Activated gamma-delta T cell (primary cell): Measurements from ENCODE around the gene IL4R.
"Not testable (repeated sequence)": the region's sequence is repeated elsewhere in the genome, so short reads cannot be mapped to it uniquely, and the experiment has no call there.

Source experiments
- DNase-seq: peaks from one replicate; lab custom pipeline; 2025; lab: John Stamatoyannopoulos, UW

The IL4R gene

DNA sequence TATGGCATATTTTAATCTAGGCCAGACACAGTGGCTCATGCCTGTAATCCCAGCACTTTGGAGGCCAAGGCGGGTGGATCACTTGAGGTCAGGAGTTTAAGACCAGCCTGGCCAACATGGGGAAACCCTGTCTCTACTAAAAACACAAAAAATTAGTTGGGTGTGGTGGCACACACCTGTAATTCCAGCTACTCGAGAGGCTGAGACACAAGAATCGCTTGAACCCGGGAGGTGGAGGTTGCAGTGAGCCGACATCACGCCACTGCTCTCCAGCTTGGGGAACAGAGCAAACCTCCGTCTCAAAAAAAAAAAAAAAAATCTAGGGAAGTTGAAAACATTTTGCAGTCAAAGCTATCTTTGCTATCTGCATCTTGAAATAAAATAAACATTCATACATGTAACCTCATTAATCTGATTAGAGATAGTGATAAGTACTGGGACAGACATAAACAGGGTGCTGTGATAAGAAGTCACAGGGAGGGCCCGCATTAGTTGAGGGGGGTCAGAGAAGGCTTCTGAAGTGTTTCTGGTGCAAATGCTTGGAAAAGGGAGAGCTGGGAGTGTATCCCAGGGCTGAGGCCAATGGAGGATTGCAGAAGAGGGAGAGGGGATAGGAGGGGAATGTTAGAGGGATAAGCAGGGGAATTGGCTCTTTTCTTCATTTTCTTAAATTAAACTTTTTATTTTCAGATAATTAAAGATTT, 15.8 kb downstream of the IL4R start:
- DNase-seq, result not testable (repeated sequence)

DNA sequence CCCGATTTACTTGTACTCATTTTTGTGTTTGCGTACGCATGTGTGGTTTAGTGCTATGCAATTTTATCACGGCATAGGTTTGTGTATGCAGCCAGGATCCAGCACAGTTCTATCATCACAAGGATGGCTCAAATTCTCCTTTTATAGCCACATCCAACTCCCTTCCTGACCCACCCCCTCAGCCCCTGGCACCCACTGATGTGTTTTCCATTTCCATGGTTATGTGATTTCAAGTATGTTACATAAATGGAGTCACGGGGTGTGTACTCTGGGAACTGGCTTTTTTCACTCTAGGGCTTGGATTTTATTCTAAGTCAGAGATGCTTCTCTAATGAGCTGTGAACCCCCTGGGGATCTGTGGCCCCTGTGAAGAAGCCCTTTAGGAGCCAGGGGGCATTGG, 16.8 kb downstream of the IL4R start:
- no peak for DNase-seq

DNA sequence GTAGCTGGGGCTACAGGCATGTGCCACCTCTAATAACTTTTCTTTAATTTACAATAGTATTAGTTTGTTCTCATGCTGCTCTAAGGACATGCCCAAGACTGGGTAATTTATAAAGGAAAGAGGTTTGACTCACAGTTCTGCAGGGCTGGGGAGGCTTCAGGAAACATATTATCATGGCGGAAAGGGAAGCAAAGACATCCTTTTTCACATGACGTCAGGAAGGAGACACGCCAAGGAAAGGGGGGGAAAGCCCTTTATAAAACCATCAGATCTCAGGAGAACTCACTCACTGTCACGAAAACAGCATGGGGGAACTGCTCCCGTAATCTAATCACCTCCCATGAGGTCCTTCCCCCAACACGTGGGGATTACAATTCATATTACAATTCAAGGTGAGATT, 18.3 kb downstream of the IL4R start:
- DNase-seq, result no peak

DNA sequence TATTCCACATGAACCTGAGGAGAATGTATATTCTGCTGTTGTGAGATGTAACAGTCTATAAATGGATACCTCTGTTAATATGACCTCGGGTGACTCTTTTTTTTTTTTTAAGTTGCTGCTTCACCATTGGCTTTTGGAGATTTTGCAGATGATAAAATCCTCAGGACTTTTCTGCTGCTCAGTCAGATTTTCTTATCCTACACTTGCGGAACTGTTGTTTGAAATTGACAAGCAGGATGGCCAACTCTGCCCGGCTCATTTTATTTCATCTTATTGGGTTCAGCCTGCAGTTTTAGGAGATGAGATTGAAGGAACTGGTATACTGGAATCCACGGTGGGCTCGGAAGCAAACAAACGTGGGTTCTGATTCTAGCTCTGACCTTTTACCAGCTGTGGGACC, 19.3 kb downstream of the IL4R start:
- no peak for DNase-seq

DNA sequence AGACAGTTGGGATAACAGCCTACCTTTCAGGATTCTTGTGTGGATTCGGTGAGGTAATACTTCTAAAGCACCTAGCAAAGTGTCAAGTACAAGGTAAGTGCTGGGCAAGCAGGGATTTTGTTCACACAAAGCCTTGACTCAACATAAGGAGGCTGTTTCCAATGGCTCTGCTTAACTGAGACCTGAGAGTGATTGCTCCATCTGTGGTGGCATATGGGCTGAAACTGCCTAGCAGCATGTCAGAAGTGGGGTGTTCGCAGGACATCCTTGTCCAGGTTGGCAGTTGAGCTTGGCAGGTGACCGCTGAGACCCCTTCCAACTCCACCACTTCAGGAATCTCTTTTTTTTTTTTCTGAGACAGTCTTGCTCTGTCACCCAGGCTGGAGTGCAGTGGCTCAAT, 19.8 kb downstream of the IL4R start:
- no peak for DNase-seq

DNA sequence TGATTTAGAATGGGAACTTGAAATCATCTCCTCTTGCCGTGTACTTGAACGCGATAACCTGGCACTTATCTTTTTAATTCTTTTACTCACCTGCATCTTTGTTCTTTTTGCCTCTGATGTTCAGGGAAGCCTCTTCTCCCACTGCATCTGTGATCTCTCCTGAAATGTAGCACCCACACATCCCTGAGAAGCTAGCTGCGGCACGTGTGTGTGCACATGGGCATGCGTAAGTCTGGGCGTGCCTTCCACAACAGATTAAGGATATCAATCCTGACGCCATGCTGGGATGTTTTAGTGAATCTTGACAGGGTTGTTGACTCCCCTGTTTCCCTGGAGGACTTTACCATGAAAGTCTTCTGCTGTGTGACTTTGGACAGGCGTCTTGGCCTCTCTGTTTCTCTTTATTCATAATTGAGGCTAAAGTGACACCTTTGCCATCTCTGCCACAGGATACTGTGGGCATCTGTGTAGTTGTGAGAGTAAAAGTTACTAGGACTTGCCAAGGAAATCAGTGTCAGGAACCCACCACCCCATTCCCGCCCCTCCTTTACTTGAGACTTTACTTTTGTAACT, 20.5 kb downstream of the IL4R start:
- DNase-seq, result no peak

DNA sequence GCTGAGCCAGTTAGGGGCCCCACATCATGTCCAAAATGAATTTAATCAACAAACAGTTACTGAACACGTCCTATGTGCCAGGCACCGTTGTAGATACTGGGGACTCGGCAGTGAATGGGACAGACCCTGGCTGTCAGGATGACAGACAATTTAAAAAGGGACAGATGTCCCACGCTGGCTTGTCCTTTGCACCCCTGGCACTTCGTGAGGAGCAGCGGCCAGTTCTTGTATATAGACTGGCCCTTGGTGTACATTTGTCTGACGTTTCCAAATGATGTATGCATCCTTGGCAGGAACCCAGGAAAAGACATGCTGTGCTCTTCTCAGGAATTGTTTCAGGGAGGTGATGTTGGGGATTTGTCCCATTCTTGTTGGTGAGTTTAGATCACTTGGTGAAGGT, 21.1 kb downstream of the IL4R start:
- no peak for DNase-seq

DNA sequence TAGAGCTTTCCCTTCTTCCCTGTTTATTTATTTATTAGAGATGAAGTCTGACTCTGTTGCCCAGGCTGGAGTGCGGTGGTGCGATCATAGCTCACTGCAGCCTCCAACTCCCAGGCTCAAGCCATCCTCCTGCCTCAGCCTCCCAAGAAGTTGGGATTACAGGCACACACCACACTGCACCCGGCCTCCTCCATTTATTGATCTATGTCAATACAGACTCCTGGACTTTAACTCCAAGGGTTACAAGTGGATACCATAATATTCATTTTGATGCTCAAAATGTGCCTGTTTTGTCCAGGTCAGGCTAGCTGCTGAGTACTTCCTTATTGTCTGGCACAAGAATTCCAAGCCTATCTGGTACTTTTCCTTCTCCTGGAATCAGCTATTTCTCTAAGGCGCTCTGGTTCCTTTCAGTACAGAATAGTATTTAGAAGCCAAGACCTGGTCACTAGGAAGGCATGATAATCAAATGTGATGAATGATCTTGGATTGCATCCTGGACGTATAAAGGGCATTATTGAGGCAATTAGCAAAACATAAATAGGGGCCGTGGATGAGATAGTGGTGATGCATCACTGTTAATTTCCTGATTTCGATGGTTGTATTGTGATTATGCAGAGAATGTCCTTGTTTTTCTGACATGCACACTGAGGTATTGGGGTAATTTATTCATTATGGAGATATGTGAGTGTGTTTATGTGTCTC, 21.7 kb downstream of the IL4R start:
- DNase-seq, result no peak

DNA sequence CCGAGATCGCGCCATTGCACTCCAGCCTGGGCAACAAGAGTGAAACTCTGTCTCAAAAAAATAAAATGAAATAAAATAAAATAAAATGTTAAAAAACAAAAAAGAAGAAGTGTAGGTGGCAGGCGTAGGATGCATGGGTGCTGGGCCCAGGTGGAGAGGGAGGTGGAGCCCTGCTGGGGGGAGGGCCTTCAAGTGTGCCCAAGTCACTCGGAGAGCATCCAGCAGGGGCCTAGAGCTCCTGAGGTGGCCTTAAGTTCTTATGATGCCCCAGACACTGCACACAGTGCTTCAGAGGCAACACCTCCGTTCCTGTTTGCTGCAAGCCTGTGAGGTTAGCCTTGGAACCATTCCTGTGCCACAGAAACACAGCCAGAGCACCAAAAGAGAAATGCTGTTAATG, 23.2 kb downstream of the IL4R start:
- DNase-seq, result no peak

DNA sequence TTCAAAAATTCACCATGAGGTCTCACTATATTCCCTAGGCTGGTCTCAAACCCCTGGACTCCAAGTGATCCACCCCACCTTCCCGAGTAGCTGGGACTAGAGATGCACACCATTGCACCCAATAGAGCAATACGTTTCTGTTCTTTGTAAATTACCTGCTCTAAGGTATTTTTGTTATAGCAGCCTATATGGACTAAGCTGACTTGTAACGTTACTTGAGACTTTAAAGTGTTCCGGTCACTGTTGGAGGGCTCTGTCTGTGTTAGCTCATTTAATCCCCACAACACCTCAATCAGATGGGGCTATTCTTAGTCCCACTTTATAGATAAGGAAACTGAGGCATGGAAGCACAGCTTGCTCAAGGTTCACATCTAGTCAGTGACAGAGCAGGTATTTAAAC, 25.4 kb downstream of the IL4R start:
- DNase-seq, result no peak

DNA sequence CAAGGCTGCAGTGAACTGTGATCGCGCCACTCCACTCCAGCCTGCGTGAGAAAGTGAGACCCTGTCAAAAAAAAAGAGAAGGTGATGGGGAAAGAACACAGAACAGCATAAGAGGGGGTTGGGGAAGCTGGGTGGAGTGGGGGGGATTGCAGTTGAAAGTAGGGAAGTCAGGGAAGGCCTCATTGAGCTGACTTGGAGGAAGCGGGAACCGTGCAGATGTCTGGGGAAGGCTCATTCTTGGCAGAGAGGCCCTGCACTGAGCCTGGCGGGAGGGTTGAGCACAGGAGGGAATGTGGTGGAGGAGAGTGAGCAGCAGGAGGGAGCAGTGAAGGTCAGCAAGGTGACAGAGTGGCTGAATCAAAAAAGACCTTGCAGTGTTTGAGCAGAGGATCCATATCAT, 26.9 kb downstream of the IL4R start:
- no peak for DNase-seq

DNA sequence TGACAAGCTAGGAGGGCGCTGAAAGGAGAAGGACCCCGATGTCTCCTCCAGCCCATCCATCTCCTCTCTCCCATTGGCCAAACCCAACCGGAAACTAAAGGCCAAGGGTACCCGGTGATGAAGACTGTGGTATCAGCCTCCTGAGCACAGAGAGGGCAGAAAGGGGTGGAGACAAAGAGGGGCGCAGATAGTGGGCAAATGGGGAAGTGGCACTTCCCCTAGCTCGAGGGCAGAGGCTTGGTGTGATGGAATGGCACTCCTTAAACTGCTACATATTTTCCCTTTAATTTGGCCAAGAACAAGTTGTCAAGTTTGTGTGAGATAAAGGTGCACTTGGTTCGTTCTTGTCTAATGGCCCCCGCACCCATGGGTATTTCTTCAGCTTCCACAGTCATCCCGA, 27.8 kb downstream of the IL4R start:
- DNase-seq, result no peak

DNA sequence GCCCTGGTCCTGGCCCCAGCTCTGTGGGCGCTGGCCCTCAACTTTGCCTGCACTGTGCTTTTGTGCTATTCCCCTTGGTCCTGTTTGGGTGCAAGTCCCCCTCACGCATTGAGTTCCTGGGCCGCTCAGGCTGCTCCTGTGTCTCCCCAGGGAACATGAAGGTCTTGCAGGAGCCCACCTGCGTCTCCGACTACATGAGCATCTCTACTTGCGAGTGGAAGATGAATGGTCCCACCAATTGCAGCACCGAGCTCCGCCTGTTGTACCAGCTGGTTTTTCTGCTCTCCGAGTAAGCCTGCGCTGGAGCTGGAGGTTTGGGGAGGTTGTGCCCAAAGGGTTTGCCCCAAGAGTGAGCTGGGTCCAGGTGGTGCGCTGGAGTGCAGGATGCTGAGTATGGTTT, 28.2 kb downstream of the IL4R start:
- DNase-seq, result no peak

DNA sequence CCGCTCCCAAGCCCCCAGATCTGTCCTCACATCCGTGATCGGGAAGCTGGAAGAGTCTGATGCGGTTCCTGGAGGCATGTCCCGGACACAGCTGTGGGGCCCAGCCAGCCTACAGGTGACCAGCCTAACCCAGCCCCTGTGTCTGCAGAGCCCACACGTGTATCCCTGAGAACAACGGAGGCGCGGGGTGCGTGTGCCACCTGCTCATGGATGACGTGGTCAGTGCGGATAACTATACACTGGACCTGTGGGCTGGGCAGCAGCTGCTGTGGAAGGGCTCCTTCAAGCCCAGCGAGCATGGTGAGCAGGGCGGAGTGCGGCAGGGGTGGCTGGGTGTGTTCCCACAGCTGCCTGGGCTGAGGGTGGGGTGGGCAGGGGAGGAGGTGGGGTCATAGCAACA, 30.9 kb downstream of the IL4R start:
- DNase-seq, result no peak

DNA sequence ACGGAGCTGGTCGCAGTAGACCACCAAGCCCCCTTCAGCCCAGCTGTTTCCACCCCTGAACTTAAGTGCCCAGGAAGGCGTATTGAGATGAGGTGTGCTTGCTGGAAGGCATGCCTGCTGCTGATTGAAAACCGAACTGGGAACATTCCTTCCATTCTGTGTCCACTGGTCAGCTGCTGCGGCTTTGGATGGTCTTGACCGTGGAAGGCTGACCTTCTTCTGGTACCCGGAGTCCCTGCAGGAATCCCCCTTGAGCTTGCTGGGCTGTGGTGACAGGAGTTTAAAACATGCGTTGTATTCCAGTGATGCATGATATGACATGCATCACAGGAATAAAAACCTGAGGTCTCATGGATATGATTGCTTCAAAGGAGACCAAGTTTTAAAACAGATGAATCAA, 31.4 kb downstream of the IL4R start:
- no peak for DNase-seq

DNA sequence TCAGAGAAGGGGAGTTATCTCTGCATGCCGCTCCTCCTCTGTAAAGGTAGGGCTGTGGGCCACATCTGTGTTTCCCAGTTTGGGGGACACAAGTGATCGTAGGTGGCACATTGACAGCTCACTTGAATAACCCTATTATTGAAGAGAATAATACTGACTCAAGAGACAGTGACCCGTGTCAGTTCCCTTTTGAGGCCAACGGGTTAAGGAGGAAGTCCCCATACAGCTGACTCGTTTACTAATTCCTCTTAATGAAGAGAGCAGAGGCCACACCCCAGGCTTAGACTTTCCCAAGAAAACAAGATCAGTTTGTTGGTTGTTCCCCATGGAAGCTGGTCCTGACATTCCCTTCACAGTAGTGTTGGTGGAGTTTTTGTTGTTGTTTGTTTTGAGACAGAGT, 33.0 kb downstream of the IL4R start:
- DNase-seq, result no peak

DNA sequence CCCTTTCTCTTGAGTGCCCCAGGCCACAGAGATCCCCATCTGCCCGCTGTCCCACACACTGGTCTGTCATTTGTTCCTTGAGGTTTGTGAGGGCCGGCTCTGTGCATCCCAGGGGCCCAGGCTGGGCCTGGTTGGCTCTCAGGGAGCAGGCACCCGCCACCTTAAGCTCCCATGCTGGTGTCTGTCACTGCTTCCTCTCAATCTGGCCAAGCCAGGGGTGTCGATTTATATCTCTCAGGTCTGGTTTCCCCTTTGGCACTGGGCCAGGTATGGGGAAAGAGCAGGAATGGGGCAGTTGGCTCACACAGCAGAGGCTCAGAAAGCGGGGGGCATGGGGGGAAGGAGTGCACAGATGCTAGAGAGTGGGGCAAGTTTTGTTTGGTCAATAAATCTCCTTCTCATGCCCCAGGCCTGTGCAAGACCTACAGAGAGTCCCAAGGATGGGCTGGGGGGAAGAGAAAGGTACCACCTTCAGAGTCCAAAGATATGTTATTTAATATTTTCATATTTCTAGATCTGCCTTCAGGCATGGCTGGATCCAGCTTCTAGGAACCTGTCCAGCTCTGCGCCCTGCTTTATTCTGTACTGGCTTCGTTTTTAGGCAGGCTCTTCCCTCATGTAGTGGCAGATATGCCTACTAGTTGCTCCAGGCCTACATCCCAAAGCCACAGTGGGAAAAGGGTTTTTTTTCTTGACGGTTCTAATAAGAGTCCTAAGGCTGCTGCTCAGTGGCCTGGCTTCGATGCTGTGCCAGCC, 34.3 kb downstream of the IL4R start:
- DNase-seq, result no peak

DNA sequence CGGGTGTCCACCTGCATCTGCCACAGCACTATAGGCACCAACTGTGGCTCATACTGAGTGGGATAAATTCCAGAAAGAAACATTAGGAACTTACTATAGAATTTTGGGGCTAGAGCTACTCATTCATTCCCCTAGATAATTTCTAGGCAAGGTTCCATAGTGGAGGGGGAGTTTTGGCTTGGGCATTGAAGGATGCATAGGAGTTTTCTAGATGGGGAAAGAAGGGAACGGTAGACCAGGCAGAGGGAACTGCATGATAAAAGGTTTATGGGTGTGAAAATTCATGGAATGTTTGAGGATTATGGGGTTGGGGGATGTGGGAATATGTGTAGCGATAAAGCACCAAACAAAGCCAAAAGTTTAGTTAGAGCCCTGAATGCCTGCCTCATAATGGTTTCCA, 35.5 kb downstream of the IL4R start:
- DNase-seq, result no peak

DNA sequence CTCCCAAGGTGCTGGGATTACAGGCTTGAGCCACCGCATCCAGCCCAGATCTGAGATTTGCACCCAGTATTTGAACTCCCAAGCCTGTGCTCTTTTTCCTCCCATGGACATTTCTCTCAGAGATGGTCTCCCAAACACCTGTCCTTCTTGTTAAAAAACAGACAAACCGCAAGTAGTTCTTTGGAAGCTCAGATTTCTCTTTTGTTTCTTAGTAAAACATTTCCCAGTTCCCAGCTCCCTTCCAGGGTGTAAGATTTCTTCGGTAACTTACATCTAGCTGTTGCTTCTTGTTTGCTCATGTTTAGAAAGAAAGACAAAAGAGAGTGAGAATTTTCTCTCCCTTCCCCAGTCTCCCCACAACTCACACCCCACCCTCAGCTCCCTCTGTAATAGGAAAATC, 36.2 kb downstream of the IL4R start:
- no peak for DNase-seq

DNA sequence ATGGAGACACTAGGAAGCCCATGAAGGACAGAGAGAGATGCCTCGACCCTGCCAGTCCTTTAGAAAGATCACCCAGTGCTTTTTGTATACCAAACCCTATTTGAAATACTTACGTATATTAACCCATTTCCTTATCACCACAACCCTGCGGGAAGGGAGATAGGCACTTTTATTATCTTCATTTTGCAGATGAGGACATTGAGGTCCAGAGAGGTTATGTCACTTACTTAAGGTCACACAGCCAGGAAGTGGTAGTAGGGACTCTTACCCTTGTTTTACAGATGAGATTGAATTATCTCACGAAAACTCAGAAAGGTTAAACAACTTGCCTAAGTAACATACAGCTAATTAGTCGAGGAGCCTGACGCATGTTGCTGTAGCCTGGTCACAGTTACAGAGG, 38.2 kb downstream of the IL4R start:
- no peak for DNase-seq

DNA sequence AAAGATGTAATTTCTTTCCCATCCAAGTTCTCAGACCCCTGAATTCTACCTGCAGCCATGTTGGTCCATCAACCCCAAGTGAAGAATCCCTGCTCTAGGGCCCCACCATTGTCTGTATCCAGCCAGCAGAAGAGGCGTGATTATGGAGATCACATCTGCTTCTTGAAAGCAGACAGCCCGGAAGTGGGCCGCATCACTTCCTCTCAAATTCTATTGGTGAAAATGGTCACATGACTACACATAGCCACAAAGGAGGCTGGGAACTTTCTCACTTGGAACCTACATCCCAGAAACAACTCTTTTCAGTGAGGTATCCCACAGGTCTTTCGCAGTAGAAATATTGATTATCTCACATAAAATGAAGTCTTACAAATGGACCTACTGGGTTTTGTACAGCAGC, 40.1 kb downstream of the IL4R start:
- no peak for DNase-seq

DNA sequence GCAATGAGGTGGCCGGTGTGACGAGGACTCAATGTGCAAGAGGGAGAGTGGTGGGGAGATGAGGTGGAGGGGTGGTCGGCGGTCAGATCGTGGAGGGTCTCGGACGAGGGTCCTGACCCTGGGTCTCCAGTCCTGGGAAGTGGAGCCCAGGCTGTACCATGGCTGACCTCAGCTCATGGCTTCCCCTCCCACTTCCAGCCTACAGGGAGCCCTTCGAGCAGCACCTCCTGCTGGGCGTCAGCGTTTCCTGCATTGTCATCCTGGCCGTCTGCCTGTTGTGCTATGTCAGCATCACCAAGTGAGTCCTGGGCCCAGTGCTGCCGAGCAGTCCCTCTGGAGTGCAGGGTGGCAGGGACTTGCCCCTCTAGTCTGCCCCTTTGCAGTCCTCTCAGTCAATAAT, 41.8 kb downstream of the IL4R start:
- DNase-seq, result no peak

DNA sequence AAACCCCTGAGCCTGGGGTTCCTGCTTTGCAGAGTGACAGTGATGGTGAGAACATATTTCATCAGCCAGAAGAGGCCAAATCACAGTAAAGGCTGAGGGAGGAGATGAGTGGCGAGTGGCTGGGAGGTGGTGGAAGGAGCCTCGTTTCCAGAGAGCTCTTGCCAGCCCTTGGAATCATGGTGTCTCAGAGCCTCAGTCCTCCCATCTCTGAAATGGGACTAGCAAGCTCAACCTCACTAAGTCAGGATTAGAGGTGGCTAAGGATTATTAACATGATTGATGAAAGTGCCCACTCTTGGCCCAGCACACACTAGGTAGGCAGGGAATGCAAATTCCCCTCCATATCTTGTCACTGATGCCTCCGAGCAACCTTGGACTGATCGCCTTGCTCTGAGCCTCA, 43.0 kb downstream of the IL4R start:
- DNase-seq, result no peak
